GM21717 (cell line): ENCODE measurements around the gene DAZAP1.
"Not testable (repeated sequence)": the region's sequence is repeated elsewhere in the genome, so short reads cannot be mapped to it uniquely, and the experiment has no call there.

Experiments used
- ATAC-seq: cut with Tn5 transposase; IDR thresholded peaks from one replicate; pipeline ENCODE4 v1.9.1; 2021; ENCODE audit warnings: mild to moderate bottlenecking, moderate library complexity; ENCODE audit not compliant: unreplicated experiment

Gene DAZAP1

DNA sequence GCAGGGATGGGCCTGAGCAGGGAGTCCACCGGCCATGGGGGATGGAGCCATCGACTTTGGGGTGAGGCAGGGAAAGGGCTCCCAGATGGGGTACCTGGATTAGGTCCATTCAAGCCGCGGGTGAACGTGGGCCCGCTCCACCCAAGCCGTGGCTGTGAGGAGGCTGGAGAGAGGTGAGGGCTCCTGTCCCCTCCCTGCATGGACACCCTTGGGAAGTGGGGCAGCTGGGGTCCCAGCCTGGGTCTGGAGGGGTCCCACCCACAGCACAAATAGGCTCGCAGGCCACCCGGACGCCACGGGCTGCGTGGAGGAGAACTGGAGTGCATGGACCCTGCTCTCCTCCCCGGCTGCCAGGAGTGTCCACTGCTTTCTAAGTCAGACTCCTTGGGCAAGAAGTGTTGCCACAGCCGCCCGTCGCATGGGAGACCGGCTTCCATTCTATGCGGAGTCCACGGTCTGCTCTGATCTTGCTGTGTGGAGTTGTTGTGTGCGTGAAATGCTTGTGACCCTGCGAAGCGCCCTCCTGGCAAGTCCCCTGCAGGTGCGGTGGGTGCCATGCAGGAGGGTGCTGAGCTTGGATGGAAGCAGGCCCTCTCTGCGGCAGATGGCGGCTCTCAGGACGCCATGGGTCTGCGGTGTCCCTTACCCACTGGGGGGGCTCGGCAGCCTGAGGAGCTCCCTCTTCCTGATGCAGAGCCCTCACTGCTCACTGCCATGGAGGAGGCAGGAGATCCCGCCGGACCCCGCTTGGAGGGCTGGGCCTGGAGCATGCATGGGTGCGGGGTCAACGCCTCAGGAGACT lies 2.0 kb downstream of the DAZAP1 start:
- ATAC-seq = no peak

DNA sequence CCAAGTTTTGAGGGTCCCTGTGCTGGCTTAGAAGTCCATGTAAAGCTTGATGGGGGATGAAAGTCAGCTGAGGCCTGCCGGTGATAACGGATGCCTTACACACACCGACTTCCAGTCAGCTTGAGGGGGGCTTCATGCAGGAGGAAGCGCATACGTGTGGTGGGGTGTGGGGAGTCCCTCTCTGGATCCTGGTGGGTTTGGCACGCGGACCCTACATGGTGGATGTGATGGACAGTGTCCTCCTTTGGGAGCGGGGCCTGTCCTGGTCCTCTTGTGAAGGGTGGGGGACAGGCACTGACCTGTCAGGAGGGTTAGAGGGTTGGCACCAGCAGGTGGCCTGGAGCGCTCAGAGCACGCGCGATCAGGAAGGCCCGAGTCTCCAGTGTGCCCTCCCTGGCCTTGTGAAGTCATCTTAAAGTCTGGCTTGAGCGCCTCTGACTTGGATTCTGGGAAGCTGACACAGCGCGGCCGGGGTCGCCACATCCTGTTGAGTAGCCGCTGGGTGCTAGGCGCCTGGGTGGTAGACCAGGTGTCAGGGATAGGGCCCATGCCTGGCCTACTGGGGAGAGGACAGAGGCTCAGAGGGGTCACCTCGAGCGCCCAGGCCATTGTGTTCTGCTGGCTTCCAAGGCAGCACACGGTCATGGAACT lies 2.9 kb downstream of the DAZAP1 start:
- ATAC-seq = no peak

DNA sequence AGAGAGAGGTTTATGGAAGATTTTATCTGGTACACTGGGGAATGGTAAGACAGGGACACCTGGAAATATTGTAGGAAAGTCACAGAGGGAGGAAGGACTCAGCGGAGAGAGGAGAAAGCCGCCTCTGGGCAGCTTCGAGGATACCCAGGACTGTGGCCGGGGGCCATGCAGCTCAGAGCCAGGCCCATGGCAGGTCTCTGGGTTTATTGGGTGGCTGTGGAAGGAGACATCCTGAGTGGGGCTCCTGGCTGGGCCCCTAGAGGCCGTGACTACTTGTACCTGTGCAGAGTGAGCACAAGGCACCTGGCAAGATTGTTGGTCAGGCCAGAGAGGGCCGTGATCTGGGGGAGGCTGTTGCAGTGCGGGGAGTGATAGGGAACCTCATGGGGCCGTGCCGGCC lies 3.4 kb downstream of the DAZAP1 start:
- no peak for ATAC-seq

DNA sequence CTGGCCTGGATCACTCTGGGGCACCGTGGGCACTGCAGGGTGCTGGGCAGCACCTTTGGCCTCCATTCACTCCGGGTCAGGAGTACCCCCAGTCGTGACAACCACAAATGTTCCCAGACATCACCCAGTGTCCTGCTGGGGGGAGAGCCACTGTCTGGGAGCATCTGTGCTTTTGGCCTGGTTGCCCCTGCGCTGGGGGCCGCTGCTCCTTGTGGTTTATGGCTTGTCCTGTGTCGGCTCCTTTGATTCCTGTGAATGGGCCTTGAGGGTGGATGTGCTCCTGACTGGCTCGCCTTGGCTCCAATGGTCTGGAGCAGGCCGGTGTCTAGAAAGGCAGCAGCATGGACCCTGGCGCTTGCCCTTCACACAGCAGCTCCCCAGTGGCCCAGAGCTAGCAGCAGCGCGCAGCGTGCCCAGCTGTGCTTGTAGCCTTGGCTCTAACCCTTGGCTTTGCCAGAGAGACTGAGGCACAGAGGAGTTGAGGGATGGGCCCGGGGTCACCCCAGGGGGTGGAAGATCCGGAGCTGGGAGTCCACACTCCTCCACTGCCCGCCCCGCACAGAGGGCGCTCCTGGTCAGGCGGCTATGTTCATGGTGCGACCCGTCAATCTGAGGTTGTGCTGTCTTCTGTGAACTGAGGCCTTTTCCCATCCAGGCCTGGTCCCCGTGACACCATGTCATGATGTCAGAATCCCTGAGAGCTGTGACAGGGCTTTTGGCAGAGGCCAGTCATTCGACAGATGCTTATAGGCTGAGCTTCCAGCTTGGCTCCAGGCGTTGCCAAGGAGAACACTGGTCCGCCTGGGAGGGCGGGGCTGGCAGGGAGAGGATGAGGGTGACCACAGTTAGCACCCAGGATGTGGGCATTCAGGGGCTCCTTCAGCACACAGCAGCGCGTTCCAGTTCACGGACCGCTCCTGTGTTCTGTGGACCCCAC lies 4.1 kb downstream of the DAZAP1 start:
- no peak for ATAC-seq

DNA sequence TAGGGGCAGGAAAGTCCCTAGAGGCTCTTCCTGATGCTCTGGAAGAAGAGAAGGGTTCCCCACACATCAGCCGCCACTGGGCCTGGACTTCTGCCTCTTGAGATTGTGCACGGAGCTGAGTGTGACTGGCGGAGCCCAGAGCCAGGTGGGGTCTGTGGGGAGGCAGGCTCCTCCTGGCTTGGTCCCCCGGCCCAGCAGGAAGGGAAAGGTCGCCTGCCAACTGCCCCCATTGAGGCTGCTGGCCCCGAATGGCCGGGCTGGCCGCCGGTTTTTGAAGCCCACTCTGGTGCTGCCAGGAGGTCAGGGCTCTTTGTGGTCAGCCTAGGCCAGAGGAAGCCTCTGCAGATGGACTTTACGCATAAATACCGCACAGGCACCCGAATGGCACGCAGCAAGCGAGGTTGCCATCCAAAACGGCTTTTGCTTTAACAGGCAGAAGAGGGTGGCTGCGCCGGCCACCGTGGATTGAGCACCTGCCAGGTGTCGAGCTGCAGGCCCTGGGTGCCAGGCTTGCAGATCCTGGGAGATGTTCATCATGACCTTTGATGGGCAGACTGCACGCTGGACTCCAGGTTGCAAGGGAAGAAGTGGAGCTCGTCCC lies 5.0 kb downstream of the DAZAP1 start:
- no peak for ATAC-seq

DNA sequence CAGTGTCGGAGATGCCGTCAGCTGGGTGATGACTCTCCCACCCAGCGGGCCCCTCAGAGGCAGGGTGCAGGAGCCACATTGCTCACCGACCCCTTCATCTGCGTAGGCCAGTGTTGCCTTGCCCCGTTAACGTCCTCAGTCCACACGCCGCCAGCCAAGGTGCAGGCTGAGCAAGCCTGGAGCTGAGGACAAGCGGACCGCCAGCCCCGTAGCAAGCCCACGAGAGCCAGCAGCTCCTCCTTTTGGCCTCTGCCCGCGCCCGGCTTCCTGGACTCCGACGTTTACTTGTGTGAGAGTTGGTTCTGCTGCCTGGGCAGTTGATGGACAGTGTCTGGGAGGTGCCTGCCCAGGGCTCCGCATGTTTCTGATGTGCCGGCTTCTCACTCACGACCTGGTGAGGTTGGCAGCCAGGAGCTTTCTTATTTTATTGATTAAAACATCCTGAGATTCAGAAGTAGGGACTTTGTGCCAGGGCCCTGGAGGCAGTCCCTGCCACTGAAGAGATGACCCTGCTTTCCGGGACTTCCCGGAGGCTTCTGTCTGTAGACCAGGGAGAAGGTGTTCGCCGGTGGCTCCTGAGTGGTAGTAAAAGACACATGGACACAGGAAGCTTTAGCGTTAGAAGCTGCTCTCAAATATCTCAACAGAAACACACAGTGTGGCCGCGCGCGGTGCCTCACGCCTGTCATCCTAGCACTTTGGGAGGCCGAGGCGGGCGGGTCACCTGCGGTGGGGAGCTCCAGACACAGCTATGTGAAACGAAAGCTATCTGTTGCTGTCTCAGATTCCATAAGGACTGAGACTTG lies 5.8 kb downstream of the DAZAP1 start:
- ATAC-seq = no peak

DNA sequence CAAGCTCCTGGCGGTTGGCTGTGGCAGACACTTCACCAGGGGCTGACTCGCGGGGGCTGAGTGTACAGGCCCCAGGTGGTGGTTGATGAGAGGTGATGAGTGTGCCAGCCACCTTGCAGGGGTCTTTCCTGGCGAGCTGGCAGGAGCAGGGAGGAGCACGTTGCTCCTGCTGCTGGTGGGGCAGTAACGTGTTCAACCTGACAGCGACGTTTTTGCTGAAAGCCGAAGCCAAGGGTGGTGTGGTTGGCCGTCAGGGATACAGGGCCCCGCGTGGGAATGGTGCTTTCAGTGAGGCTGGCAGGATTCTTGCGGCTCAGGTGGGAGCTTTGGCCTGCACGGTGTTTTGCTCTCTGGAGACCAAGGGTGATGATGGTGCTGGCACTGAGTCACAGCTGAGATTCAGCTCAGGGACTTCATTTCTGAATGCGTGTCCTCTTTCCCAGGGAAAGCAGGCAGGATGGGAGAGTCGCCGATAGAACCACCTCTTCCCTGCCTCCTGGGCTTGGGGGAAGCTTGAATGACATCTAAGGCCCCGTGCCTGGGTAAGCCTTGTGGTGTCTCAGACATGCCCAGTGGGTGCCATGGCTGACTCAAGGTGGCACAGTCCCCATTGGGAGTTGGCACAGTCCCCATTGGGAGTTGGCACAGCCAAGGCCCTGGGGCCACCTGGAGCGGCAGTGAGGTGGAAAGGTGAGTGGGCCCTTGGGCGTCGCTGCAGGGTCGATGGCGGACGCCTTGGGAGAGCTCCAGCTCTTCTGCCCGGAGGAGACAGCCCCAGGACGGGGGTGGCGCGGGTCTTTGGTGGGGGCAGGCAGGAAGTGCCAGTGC lies 8.8 kb downstream of the DAZAP1 start:
- ATAC-seq = no peak

DNA sequence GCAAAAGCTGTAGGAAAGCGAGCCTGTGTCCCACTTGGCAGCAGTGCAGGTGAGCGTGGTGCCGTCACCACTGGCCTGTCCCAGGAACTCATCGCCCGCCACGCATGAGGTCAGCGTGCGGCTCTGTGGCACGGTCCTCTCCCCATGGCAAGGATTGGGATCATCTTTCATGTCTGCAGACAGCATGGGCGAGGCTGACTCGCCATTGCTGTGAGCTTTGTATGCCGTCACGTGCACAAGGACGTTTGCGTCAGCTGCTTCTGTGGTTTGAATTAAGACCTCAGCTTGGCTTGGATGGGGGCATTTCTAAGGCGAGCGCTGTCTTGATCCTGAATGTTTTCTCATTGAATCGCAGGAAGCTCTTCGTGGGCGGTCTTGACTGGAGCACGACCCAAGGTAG lies 9.8 kb downstream of the DAZAP1 start:
- no peak for ATAC-seq

DNA sequence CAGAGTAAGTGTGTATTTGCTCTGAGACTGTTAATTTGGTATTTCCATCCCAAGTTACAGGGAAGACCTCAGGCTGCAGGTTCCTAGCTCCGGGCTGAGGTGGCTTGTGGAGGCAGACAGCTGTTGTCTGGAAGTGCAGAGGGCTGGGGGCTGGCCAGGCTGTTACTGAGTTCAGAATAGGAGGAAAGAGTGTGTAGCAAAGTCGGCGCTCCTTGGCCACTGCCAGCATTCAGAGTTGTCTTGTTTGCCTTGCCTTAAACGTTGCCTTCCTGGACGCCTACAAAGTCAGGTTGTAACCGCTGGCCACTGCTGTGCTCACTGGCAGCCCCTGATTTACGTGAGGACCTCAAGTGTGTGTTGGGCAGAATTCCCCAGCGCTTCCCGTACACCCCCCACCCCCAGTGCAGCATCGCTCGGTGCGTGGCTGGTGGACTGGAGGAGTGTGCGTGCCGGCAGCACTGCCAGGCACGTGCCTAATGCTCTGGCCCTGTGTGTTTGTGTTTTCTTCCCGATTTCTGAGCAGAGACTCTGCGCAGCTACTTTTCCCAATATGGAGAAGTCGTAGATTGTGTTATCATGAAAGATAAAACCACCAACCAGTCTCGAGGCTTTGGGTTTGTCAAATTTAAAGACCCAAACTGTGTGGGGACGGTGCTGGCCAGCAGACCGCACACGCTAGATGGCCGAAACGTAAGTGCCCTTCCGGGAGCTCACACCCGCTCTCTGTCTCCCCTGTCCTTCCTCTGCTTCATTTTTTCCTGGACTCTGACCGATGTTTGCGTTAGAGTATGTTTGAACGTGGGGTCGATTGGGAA lies 10.5 kb downstream of the DAZAP1 start:
- no peak for ATAC-seq

DNA sequence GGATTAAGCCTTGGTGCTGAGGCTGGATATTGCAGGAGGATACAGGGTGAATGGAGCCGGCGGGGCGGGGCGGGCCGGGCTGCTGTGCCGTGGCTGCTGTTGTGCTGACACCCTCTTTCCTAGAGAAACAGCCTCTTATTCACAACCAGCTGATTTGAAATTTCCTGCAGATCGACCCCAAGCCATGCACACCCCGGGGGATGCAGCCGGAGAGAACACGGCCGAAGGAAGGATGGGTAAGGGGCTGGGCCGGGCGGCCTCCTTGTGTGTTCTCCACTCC lies 11.1 kb downstream of the DAZAP1 start:
- ATAC-seq = no peak

DNA sequence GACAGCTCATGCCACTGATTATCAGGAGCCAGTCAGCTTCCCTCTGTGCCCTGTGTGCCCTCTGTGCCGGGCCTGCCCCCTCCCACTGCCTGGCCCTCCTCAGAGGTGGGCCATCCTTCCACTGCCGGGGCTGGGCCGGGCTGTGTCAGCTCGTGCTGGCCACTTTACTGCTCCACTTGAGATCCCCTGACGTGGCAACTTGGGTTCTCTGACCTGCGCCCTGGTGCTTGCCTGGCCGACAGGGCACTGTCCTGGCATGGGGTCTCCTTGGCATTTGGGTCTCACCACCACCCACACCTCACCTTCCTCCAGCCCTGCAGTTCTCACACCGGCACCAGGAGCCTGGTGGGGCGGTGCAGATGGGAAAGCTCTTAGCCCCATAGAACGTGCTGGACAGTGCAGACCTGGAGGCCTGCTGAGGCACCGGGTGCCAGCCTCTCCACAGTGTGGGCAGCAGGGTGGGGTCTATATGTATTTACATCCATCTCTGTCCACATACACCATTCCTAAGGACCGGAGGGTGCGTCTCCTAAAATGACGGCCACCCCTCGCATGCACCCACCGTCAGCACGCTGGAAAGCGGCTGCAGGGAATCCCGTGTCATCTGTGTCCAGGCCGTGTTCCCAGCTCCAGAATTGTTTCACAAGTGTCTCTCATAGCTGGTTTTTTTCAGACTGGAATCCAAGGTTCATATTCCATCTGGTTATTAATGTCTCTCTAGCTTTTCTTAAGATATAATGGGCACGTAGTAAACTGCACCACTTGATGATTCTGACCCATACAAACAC lies 11.8 kb downstream of the DAZAP1 start:
- ATAC-seq = no peak

DNA sequence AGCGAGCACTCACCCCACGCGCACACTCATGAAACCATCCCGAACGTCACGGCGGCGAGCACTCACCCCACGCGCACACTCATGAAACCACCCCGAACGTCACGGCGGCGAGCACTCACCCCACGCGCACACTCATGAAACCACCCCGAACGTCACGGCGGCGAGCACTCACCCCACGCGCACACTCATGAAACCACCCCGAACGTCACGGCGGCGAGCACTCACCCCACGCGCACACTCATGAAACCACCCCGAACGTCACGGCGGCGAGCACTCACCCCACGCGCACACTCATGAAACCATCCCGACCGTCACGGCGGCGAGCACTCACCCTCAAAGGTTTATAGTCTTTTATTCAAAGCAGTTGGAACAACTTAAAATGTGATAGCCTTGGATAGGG lies 12.7 kb downstream of the DAZAP1 start:
- not testable (repeated sequence) for ATAC-seq

DNA sequence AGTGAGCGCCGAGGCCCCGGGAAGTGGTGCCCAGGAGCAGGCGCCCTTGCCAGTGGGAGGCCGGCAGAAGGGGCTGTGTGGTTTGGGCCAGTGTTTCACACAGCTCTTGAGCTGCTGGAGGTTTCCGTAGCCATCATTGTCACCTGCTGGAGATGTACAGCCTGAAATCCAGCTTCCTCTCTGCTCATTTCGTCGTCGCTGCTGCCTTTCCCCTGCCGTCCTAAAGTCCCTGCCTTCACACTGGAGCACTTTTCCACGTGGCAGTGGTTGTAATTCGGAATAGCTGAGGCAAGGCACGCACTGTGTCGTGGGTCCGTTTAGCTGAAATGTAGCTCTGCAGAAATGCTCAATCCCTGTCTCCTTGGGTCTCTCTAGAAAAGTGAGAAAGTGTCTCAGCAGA lies 13.2 kb downstream of the DAZAP1 start:
- ATAC-seq = no peak

DNA sequence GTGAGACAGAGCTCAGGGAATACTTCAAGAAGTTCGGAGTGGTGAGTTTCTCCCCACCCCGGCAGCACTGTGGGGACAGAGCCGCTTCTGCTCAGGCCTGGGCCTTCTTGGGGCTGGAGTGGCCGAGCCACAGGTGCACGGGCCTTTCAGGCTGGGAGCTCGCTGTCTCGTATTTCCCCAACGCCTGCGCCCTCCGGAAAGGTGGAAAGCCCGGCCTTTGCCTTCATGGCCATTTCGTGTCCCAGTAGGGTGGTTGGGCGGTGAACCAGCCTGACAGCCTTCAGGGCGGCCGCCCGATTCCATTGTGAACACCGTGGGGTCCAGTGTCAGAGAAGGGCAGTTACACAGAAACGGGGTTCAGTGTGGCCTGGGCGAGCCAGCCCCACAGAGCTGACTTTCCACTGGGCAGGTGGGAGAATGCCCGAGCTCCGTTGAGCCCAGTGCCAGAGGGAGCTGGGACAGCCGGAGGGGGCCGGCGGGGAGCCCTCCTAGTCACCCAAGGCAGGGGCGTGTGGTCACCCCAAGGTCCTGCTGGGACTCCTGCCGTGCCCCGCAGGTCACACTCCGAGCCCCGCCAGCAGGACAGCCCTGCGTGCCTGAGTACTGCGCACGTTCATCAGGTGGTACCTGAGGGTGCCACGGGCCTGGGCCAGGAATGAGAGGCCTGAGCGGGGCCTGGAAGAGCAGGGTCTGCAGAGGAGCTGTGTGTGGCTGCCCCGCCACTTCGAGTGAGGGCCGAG lies 14.0 kb downstream of the DAZAP1 start:
- no peak for ATAC-seq

DNA sequence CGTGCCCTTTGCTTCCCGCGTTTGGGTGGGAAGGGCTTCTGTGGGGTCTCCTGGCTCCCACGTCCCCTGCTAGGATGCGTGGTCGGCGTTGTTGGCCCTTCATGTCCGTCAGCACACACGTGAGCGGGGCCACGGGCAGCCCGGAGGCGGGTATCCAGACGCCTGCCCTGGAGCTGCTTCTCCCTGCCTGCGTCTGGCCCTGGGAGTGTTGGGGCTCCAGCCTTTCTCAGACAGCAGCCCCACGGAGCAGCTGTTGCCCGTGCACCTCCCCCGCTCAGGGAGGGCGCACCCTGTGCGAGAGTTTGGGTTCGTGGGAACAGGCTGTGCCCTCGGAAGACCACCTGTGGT lies 14.5 kb downstream of the DAZAP1 start:
- no peak for ATAC-seq

DNA sequence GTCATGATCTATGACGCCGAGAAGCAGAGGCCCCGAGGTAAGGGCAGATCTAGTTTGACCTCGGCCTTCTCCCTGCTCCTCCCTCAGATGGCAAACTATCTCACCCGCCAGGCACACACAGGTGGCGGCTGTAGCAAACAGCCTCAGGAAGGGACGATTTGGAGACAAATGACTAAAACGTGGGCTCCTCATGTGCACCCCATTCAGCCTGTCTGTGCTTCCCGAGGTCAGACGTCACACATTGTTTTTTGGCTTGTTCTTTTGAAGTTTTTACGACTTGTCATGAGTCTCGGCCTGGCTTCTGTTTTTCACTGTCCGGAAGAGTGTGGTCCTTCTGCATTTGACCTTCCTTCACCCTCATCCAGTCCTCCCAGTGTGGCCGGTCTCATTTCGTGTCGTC lies 15.0 kb downstream of the DAZAP1 start:
- ATAC-seq = no peak

DNA sequence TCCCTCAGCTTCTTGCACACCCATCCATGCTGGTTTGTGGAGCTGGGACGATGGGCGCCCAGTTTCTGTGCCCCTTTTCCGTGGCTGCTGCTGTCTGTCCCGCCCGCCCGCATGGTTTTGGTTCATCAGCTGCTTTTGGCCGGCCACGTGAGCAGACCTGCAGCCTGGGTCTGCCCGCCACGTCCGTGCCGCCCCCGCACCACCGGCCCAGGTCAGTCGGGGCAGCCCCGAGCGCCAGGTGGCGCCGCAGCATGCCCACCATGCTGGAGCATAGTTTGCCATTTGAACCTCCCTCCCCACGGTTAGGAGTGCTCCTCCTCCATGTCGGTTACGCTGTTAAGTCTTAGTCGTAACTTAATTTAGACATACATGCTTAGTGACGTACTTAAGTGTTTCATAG lies 15.6 kb downstream of the DAZAP1 start:
- no peak for ATAC-seq
